Renal cortical epithelial cell (primary cell): ENCODE data around the gene ANKLE2. TPM values are rescaled to one million over a fixed set of nuclear protein-coding genes. Genes with fewer than 3 reads are reported as not detected.
"Not testable (repeated sequence)": the region's sequence is repeated elsewhere in the genome, so short reads cannot be mapped to it uniquely, and the experiment has no call there.

Experiments used
- DNase-seq: peaks from one replicate; pipeline ENCODE4 v3.0.0-alpha.2; 2011; ENCODE audit warnings: low read depth
- total RNA-seq: library from RNA; depleted of rRNA; stranded (reverse); fragments of >200 nt; gene quantifications from 2 replicates; pipeline ENCODE4 v1.2.3, GENCODE V29; 2014

Gene ANKLE2
- 111 and 116 TPM in 2 replicates for total RNA-seq

DNA sequence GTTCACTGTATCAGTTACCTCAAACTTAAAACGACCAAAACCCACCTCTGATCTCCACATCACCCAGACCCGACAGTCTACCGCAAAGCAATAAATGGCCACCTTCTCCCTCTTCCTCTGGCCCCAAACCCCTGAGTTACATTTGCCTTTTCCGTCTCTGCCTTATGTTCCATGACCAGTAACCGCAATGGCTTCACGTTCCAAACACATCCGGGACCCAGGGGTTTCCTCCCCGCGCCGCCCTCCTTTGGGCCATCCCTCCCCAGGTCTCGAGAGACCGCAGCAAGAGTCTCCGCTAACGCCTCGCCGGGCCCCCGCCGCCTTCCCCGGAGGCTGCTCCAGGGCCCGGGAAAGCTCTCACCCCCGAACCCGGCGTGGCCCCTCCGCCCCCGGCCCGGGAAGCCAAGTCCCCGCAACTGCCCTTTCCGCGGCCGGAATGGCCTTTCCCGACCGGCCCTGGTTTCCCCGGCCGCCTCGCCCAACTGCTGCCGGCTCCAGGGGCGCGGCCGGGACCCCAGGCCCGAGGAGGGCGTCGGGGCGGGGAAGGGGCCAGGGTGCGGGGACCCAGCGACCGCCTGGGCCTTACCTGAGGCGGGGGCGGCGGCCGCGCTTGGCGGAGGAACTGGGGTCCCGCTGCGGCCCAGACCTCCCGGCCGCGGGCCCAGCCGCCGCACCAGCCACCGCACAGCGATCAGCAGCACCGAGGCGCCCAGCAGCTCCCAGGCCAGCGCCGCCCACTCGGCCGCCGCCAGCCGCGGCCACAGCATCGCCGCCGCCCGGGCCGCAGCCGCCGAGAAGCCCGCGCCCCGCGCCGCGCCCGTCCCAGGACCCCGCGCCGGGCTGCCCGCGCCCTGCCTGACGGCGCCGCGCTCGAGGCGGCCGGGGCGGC is at the start of gene ANKLE2:
TSS of gene ANKLE2 (minus strand) at position 801 of the 889 bp plus-strand sequence. CDS start at position 767, 34 bp downstream.
- DNase-seq: peak; percentile 63

DNA sequence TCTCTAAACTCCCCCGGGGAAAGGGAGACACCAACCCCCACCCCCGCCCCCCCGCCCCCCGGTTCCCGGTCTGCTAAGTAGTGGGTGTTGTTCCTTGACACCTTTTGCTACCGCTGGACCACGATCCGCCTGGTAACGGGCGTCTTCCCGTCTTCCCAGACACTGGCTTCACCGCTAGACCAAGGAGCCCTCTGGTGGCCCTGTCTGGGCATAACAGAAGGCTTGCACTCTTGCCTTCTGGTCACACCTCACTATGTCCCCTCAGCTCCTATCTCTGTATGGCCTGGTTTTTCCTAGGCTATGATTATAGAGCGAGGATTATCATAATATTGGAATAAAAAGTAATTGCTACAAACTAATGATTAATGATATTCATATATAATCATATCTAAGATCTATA is 47.8 kb upstream of the ANKLE2 start:
- peak; percentile 25 for DNase-seq

DNA sequence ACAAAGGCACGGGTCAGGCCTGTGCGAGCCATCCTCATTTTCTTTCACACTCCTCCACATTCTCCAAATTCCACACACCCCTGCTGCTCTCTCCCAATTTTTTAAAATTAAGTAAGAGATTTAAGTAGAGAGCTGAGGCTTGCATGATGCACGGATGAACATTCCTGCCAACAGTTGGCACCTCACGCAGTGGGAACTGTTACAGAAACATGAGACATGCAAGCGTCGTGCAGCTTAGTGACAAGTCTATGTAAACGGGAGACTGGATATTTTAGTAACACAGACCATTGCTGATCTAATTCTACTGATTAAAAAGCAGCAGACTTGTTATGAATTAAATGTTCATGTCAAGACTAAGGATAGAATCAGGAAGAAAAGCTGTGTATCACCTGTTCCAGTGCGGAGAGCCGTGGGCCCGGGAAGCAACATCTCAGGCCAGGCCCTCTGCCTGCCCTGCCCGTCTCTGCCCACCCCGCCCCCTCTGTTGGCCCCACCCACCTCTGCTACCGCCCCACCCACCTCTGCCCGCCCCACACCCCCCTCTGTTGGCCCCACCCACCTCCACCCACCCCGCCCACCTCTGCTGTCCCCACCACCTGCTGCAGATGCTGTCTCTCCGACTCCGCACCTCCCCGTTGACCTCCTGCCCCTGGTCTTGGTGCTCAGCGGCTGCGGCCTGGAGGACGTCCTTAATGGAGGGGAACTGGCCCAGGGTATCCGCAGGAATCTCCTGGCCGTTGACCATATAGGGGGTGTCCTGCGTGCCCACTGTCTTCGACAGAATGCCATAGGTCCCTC is 45.9 kb upstream of the ANKLE2 start:
- DNase-seq: no peak

DNA sequence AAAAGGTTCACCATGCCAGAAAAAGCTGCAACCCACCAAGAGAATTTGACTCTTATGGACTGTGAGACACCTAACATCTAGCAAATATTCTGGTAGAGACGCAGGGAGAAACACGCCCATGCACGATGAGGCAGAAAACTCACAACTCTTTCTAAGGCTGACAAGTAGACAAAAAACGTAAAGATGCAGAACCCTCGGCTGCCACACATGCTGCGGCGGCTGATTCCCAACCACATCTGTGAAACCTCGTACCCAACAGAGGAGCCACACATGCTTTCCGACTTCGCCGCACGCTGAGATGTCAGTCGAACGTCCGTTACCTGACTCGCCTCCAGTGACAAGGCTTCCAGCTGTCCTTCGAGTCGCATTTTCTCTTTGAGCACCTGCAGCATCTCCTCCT is 45.2 kb upstream of the ANKLE2 start:
- no peak for DNase-seq

DNA sequence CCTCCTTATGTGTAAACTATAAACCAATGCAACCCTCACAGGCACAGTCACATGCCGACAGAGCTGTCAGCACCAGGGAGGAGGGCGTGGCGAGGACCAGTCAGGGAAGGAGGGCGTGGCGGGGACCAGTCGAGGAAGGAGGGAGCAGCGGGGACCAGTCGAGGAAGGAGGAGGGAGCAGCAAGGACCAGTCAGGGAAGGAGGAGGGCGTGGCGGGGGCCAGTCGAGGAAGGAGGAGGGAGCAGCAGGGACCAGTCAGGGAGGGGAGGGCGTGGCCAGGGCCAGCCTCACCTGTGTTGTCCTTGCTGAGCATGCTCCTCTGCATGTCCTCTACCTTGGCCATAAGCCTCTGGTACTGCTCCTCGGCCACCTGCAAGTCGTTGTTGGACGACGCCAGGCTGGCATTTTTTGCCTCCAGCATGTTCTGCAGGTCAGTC is 42.8 kb upstream of the ANKLE2 start:
- no peak for DNase-seq

DNA sequence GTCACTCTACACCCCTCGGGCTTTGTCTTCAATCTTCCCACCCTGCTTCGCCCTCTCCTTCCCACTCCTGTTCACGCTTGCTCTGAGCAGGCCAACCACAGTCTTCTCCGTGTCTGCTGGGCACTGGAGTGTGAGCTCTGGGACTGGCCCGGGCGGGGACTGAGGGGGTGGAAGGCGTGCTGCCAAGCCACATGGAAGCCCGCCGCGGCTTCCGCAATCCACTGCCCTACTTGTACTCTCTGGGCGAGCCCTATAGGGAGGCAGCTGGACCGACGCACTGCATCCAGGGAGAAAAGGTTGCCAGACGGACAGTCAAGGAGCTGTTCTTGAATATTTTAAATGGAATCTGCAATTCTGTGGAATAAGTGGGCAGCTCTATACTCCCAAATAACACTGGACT is 42.3 kb upstream of the ANKLE2 start:
- no peak for DNase-seq

DNA sequence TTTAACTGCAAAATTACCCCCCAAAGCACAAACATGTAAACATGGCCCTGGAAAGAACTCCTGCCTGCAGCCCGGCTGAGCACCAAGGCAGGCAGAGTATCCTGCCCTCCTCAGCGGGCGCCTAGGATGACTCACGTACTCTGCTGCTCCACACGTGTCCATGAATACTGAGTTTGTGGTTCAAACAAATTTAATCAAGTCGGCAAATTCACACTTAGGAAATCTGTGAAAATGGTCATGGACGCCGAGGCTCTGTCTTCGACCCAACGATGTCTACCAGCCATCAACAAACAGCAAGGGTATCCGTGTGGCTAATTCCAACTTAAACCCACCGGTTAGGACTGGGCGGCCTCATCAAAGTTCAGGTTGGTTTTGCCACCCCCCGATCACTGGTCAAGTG is 41.5 kb upstream of the ANKLE2 start:
- DNase-seq: no peak

DNA sequence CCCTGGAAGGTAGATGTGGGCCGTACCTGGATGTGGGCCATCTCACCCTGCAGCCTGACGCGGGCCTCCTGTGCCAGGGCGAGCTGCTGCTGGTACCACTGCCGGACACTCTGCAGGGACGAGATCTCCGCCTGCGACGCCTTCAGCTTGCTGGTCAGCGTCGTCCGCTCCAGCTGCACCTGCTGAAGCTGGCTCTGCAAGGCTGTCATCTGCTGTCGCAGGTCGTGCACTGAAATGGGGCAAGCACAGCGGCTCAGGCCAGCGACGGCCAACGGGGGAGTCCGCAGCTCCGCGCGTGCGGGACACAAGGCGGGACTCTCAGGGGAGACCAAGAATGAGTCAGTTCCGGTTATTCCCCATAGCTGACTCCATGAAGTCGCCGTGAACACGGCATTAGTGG is 40.1 kb upstream of the ANKLE2 start:
- no peak for DNase-seq

DNA sequence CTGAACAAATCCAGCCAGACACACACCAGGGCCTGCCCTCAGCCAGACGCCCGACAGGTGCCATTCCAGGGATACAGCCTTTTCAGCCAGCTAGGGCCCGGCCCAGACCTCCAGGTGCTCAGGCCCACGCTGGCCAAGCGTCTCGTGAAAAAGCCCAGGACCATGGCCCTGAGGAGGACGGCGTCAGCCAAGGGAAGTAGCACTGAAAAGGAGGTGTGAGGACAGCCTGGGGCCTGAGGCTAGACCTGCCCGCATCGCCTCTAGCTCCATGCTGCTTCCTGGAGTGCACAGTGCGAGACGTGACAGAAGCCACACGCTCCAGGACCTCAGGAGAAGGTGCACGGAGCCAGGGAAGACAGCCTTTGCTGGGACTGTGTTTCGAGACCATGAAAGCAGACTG is 37.2 kb upstream of the ANKLE2 start:
- DNase-seq: no peak

DNA sequence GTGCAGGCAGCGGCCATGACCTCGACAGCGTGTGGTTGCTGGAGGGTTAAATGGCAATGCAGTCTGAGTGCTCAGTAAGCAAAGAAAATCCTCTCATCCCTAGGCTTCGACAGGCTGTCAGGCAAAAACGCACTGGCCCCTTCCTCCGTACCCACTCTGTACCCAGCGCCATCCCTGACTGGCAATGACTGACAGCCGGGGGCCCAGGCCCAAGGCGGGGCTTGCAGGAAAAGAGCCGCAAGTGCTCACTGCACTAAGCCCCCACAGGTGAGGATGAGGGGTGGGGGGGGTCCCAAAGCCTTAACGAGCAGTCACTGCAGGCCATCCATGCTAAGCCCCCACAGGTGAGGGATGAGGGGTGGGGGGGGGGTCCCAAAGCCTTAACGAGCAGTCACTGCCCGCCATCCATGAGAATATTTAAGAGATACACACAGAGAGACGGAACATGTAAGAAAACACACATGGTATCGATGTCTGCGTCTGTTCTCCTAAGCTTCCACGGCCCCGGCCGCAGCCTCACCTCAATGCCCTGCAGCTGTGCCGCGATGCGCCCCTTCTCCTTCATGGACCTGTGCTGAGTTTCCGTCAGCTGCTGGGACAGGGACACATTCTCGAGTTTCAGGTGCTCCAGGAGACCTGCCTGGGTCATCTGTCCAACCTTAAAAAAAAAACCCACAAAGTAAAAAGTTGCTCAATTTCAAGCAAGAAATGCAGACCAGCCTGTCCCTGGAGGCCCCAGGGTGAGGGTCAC is 36.4 kb upstream of the ANKLE2 start:
- DNase-seq: no peak

DNA sequence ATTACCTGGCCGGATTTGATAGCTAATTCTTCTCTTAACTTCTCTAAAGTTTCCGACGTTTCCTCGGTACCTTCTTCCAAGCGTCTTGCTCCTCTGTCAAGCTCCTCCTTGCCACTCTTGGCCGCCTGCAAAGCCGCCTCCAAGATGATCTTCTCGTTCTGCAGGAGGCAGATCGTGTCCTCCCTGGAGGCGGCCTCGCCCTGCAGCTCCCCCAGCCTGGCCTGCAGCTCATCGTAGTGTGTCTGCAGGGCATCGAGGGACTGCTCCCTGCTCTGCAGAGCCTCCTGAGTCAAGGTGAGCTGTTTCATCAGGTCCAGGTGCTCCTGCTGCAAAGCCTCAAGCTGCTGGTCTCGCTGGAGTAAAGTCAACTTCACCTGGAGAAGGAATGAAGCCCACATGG is 34.2 kb upstream of the ANKLE2 start:
- no peak for DNase-seq

DNA sequence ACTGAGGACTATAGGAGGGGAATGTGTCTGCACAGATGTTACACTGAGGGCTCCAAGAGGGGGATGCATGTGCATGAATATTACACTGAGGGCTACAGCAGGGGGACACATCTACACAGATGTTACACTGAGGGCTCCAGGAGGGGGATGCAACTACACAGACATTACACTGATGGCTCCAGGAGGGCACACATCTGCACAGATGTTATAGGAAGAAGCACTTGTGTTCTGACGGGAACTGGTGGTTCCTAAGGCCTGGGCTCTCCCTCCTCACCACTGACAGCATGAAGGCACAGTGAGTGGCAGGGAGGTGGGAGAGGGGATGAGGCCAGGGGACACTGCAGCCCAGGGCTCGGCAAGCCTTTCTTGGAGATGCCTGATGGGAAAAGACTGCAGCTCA is 30.3 kb upstream of the ANKLE2 start:
- not testable (repeated sequence) for DNase-seq

DNA sequence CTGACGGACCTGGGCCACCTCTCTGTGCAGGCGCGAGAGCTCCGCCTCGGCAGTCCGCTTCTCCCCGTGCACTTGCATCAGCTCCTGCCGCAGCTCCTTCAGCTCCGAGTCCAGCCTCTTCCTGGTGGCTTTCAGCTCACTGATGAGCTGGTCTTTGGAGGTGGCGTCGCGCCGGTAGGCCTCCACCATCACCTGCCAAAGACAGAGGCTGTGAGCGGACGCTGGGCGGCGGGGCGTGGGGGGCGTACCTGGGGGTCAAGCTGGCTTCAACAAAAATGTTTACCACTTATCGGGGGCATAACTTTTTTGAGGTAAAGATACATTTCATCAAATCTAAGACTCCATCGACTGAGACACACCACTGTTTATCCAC is 27.5 kb upstream of the ANKLE2 start:
- no peak for DNase-seq

DNA sequence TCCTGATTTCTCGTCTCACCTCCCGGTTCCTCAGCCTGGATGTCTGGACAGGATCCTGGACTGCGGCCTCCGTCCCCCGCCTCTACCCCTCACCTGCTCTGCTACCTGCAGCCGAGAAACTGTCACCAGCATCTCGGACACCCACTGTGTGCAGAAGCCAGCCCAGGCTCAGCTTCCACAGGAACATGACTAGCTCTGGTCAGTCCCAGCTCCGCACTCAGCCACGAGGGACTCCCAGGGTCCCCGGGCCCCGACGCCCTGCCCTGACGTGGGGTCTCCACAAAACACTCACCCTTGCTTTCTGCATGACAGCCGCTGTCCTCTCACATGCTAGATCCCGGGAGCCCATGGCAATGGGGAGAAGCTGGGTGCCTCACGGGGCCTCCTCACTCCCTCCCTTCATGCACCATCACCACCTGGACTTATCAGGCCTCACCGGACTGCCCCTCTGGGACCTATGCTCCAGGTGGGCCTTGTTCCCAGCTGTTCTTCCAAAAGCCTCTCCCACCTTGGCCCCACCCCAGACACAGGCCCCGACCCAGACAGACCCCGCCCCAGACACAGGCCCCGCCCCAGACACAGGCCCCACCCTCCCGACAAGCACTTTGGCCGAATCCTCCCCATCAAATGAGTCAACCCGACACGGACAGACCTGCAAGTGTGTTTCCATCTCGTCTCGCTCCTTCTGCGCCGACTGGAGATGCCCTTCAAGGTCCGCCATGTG is 26.9 kb upstream of the ANKLE2 start:
- DNase-seq: no peak

DNA sequence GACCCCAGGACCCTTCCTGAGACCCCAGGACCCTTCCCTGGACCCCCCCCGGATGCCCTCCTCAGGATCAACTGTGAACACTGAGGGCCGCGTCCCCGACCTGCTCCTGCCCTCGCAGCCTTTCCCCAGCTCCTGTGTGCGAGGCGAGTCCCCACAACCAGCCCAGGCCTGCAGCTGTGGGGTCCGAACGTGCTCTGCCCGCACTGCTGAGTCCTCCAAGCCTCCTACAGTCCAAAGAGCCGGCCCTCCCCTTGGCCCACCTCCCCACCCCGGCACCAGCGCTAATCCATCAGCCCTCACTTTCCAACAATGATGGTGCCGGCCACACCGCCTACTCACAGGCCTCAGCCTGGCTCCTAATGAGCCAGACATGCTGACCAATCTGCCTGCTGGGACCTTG is 26.2 kb upstream of the ANKLE2 start:
- DNase-seq: no peak

DNA sequence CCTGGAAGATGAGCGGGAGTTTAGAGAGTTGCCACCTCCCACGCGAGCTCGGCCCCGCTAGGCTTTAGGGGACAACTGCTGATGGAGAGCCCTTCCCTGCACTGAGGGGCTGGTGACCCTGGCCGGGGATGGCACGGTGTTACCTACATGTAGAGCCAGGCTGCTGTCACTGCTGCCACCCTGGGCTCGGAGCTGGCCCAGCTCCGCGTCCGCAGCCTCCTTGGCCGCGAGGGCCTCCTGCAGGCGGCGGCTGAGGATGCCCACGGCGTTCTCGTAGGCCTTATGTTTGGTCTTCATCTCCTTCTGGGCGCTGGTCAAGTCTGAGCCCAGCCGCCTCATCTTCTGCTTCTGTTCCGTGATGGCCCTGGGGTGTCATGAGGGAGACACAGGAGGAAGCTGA is 24.6 kb upstream of the ANKLE2 start:
- DNase-seq: no peak

DNA sequence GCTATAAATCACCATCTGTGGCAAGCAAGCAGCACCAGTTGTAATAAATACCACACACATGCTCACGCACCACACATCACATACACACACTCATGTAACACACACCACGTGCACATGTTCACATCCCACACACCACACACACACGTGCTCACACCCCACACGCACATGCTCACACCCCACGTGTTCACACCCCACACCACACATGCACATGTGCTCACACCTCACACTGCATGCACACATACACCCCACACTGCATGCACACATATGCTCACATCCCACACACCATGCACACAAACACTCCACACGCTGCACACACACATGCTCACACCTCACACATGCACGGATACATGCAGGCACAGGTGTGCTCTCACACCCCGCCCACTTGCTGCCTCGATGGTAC is 22.9 kb upstream of the ANKLE2 start:
- no peak for DNase-seq

DNA sequence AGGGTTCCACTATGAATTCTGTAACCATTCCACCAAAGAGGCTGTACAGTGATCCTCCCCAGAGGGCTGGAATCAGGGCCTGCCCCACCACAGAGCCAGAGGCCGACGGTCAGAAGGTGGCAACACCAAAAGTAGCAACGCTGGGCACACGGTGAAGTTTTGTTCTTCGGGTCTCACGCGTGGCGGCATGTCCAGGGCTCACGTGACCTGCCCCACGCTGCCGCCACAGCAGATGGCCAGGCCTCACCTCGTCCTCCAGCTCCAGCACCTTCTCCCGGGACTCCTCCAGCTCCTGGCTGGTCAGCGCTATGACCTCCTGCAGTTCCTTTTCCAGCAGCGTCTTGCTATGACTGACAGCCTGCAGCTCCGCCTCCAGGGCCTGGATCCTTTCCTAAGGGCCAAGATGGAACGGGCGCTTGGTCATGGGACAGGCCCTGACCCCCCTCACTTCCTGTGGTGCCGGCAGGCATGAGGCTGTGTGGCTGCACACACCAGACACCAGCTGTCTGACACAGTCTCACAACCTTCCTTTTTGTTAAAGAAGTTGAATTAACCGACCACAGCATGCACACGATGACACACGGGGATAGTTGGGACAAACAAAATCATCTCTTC is 22.4 kb upstream of the ANKLE2 start:
- no peak for DNase-seq

DNA sequence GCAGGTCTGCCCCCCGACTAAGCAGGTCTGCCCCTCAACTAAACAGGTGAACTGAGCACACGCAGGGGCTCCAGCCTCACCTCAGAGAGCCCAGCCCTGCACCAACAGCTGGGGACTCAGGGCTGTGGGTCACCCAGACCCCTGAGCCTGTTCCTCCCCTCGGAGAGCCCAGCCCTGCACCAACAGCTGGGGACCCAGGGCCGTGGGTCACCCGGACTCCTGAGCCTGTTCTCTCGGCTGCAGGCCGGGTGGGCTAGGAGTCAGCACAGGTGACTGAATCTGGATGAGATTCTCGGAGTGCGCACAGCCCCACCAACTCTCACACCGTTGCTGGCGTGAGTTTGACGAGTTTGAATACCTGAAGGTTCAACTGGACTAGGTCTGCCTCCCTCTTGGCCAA is 20.3 kb upstream of the ANKLE2 start:
- DNase-seq: no peak

DNA sequence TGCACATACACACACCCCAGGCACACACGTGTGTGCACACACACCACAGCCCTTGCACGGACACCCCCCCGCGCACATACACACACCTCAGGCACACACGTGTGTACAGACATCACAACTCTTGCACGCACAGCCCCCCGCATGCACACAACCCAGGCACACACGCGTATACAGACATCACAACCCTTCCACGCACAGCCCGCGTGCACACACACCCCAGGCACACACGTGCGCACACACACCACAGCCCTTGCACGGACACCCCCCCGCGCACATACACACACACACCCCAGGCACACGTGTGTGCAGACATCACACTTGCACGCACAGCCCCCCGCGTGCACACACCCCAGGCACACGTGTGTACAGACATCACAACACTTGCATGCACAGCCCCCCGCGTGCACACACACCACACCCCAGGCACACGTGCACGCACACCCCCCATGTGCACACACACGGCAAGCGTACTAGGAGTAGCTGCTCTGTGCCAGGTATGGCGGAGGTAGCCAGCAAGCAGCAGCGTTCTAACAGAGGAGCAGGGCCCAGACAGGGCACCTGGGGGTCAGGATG is 18.2 kb upstream of the ANKLE2 start:
- no peak for DNase-seq

DNA sequence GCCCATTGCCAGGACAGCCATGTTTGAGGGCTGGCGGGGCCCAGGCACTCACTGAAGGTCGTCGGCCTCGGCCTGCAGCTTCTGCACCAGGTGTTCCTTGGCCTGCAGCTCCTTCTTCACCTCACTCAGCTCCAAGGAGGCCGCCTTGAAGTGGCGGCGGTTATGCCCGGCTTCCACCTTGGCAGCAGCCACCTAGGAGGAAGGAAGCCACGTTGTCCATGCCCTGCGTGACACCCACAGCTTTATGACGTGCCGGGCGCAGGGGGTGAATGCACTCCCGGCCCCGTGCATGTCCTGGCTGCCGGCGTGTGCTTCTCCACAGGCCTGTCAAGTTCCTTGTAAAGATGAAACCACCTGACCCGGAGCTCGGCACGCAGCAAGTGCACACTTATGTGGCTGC is 16.0 kb upstream of the ANKLE2 start:
- DNase-seq: no peak
